PC-9 (cell line): ENCODE results near the gene RECQL5. TPM values are rescaled to one million over a fixed set of nuclear protein-coding genes. Genes with fewer than 3 reads are reported as not detected.

Experiments used
- BruUV-seq: library from RNA; stranded (reverse); fragments of 400-500 nt; replicated peaks from 2 replicates; lab custom pipeline; 2021; lab: Mats Ljungman, UMichigan
- CTCF ChIA-PET: fragments of 300-600 bp; sonication (Branson Sonifier 250); formaldehyde crosslinking; loops from one replicate; lab custom pipeline; 2022; ENCODE audit warnings: antibody characterized with exemption; lab: Charles Lee
- POLR2A ChIA-PET: fragments of 300-600 bp; sonication (Branson Sonifier 250); formaldehyde crosslinking; loops from one replicate; lab custom pipeline; 2022; ENCODE audit warnings: antibody characterized with exemption; ENCODE audit not compliant: unreplicated experiment; lab: Charles Lee
- DNase-seq, 2 experiments: peaks; one replicate each; pipeline versions ENCODE4 v3.0.0 to v3.0.0-alpha.2; 2015 to 2022; ENCODE audit warnings: mixed read lengths in 1 of 2
- H2AFZ ChIP-seq: fragments of 200-600 bp; sonication (generic); 2 replicates; pipeline ENCODE4 v1.8.1; 2017; ENCODE audit warnings: antibody characterized with exemption
- H3F3A ChIP-seq: fragments of 200-600 bp; sonication (generic); 2 replicates; pipeline ENCODE4 v1.8.1; 2017; ENCODE audit warnings: antibody characterized with exemption, mild to moderate bottlenecking, low read depth; ENCODE audit not compliant: insufficient read depth
- H3K27ac ChIP-seq: fragments of 200-600 bp; sonication (generic); 2 replicates; pipeline ENCODE4 v1.6.1; 2016; ENCODE audit warnings: mixed run types
- H3K27me3 ChIP-seq: fragments of 200-600 bp; sonication (generic); 2 replicates; pipeline ENCODE4 v1.6.1; 2016; ENCODE audit warnings: low read depth, mixed run types; ENCODE audit not compliant: insufficient read depth
- H3K36me3 ChIP-seq: fragments of 200-600 bp; sonication (generic); 2 replicates; pipeline ENCODE4 v1.6.1; 2016; ENCODE audit warnings: low read depth, mixed run types
- H3K4me1 ChIP-seq: fragments of 200-600 bp; sonication (generic); replicated peaks from 2 replicates; pipeline ENCODE4 v1.6.1; 2016; ENCODE audit warnings: mixed run types; ENCODE audit not compliant: insufficient read depth
- H3K4me2 ChIP-seq: fragments of 200-600 bp; sonication (generic); 2 replicates; pipeline ENCODE4 v1.6.1; 2017; ENCODE audit warnings: mixed run types
- H3K4me3 ChIP-seq: fragments of 200-600 bp; sonication (generic); 2 replicates; pipeline ENCODE4 v1.6.1; 2016; ENCODE audit warnings: mixed run types
- H3K79me2 ChIP-seq: fragments of 200-600 bp; sonication (generic); 2 replicates; pipeline ENCODE4 v1.6.1; 2017; ENCODE audit warnings: low read depth, mixed run types
- H3K9me2 ChIP-seq: fragments of 200-600 bp; sonication (generic); 2 replicates; pipeline ENCODE4 v1.8.1; 2017; ENCODE audit warnings: mild to moderate bottlenecking; ENCODE audit not compliant: insufficient read depth
- H3K9me3 ChIP-seq: fragments of 200-600 bp; sonication (generic); 2 replicates; pipeline ENCODE4 v1.8.1; 2016; ENCODE audit warnings: low read depth; ENCODE audit not compliant: insufficient read depth
- H4K20me1 ChIP-seq: fragments of 200-600 bp; sonication (generic); 2 replicates; pipeline ENCODE4 v1.8.1; 2017; ENCODE audit not compliant: insufficient read depth
- CTCF ChIP-seq: fragments of 200-600 bp; sonication (generic); conservative IDR thresholded peaks from 2 replicates; pipeline ENCODE4 v1.6.1; 2017; ENCODE audit warnings: mixed run types, antibody characterized with exemption, mild to moderate bottlenecking, moderate library complexity
- EZH2 ChIP-seq: fragments of 200-600 bp; sonication (generic); IDR thresholded peaks from 2 replicates; pipeline ENCODE4 v1.8.0; 2017; ENCODE audit warnings: antibody characterized with exemption, low read depth
- intact Hi-C: fragments of 100-400 bp; cut with micrococcal nuclease; formaldehyde crosslinking; loops from one replicate; pipeline ENCODE4 v1.10.0; 2022; ENCODE audit not compliant: unreplicated experiment
- total RNA-seq: library from RNA; stranded (reverse); gene quantifications from 2 replicates; pipeline ENCODE4 v1.2.3, GENCODE V29; 2021

Gene RECQL5
- total RNA-seq, 1 experiment from 2014 or later, result 41.0 TPM

GRCh38 chr17:75628425-75628824 is 38.5 kb downstream of the RECQL5 start:
- Histone ChIP-seq H3K79me2 (no peaks in the 10 kb centered on the region), H3K36me3 (no peaks in the 10 kb centered on the region), H4K20me1 (peaks cover 12% of the 10 kb centered on the region; the same call in 1 of the 2 replicates), H3K27me3 (no peaks in the 10 kb centered on the region), H2AFZ (no peak overlapping the region), H3K4me3 (no peak overlapping the region), H3K4me2 (no peak overlapping the region), H3K4me1 (peaks cover 9% of the 10 kb centered on the region), H3K27ac (no peak overlapping the region), H3K9me3 (no peaks in the 10 kb centered on the region), H3F3A (peaks cover 5% of the 10 kb centered on the region; the same call in 1 of the 2 replicates), H3K9me2 (no peaks in the 10 kb centered on the region)
- ChIA-PET CTCF (no interaction called here), POLR2A (interaction anchor here (0.6 kb wide), 1 partner anchor 203 kb away, joined by 3 read pairs; no protein-coding TSS in a partner anchor)
- DNase-seq, result no peak
- TF ChIP-seq CTCF (no peak), EZH2 (no peak)
- BruUV-seq, result no TSS peak
- intact Hi-C loops, result no loop called here

- Histone ChIP-seq H3K4me1 (no peaks in the 10 kb centered on the region), H2AFZ (no peak overlapping the region), H3K27me3 (no peaks in the 10 kb centered on the region), H3K4me3 (no peak overlapping the region), H3K9me2 (no peaks in the 10 kb centered on the region), H4K20me1 (peaks cover 3% of the 10 kb centered on the region; the same call in 1 of the 2 replicates), H3K9me3 (no peaks in the 10 kb centered on the region), H3K27ac (no peak overlapping the region), H3F3A (no peaks in the 10 kb centered on the region), H3K4me2 (no peak overlapping the region), H3K36me3 (no peaks in the 10 kb centered on the region), H3K79me2 (no peaks in the 10 kb centered on the region)
- intact Hi-C loops, result no loop called here
- no TSS peak for BruUV-seq
- DNase-seq, result no peak
- TF ChIP-seq CTCF (no peak), EZH2 (no peak)
- ChIA-PET CTCF (no interaction called here), POLR2A (no interaction called here)
These were observed 39.9 kb downstream of the RECQL5 start for GRCh38 chr17:75627094-75627493.

- peaks cover 3% of the 10 kb centered on the region; the same call in 1 of the 2 replicates for H4K20me1 ChIP-seq
- no peaks in the 10 kb centered on the region for H3K27me3 ChIP-seq
- H3K36me3 ChIP-seq, result no peaks in the 10 kb centered on the region
- no peaks in the 10 kb centered on the region for H3K79me2 ChIP-seq
- H3K9me3 ChIP-seq, result no peaks in the 10 kb centered on the region
- CTCF ChIA-PET, result no interaction called here
- BruUV-seq, result no TSS peak
- no peak overlapping the region for H3K27ac ChIP-seq
- H2AFZ ChIP-seq, result no peak overlapping the region
- no peaks in the 10 kb centered on the region for H3K4me1 ChIP-seq
- POLR2A ChIA-PET, result no interaction called here
- no peak overlapping the region for H3K4me2 ChIP-seq
- DNase-seq, result no peak
- no peaks in the 10 kb centered on the region for H3F3A ChIP-seq
- no peak for TF ChIP-seq CTCF
- TF ChIP-seq EZH2, result no peak
- no peak overlapping the region for H3K4me3 ChIP-seq
- intact Hi-C loops, result no loop called here
- H3K9me2 ChIP-seq, result no peaks in the 10 kb centered on the region
These were observed 40.4 kb downstream of the RECQL5 start for GRCh38 chr17:75626496-75627038.
